Measurements from ENCODE around the gene NTSR2. TPM values are rescaled to one million over a fixed set of nuclear protein-coding genes. Genes with fewer than 3 reads are reported as not detected.
"Not testable (repeated sequence)": the region's sequence is repeated elsewhere in the genome, so short reads cannot be mapped to it uniquely, and the experiment has no call there.

NTSR2 gene
- total RNA-seq, 4 donors from 2014 or later = not detected

GRCh38 chr2:11665510-11666362 is 4.3 kb downstream of the NTSR2 start:
- peak in 1 of 2 donors; percentile 55 for DNase-seq (ENCODE audit: low spot score in 2 of 2)
- no peak overlapping the region for H3K27ac ChIP-seq
- no peak overlapping the region for H3K4me3 ChIP-seq
- WGBS = 85% methylated on average over 8 of the region's 10 CpGs
- H3K27me3 ChIP-seq = peaks cover 31% of the 10 kb centered on the region
- no peaks in the 10 kb centered on the region for H3K36me3 ChIP-seq
- H3K9me3 ChIP-seq = no peaks in the 10 kb centered on the region
- H3K4me1 ChIP-seq = peaks cover 11% of the 10 kb centered on the region
- TF ChIP-seq CTCF (IDR thresholded peaks at IDR 0.05) (no peak), POLR2A (IDR thresholded peaks at IDR 0.05) (no peak)

GRCh38 chr2:11665028-11665427 is 5.0 kb downstream of the NTSR2 start:
- H3K27me3 ChIP-seq = peaks cover 32% of the 10 kb centered on the region
- no peak overlapping the region for H3K4me3 ChIP-seq
- no peaks in the 10 kb centered on the region for H3K9me3 ChIP-seq
- no peaks in the 10 kb centered on the region for H3K36me3 ChIP-seq
- DNase-seq (ENCODE audit: low spot score in 2 of 2) = peak in 1 of 2 donors; percentile 38
- H3K27ac ChIP-seq = no peak overlapping the region
- peaks cover 7% of the 10 kb centered on the region for H3K4me1 ChIP-seq
- TF ChIP-seq EP300 (IDR thresholded peaks at IDR 0.05) (no peak), POLR2AphosphoS5 (IDR thresholded peaks at IDR 0.05) (no peak), POLR2A (IDR thresholded peaks at IDR 0.05) (no peak), CTCF (IDR thresholded peaks at IDR 0.05) (no peak)
- 84% methylated on average over 11 of the region's 11 CpGs for WGBS

- Histone ChIP-seq H3K9me3 (no peaks in the 10 kb centered on the region), H3K27ac (no peak overlapping the region), H3K27me3 (peaks cover 29% of the 10 kb centered on the region), H3K4me3 (no peak overlapping the region), H3K4me1 (no peaks in the 10 kb centered on the region), H3K36me3 (no peaks in the 10 kb centered on the region)
- DNase-seq (ENCODE audit: low spot score in 2 of 2) = no peak
- TF ChIP-seq POLR2A (IDR thresholded peaks at IDR 0.05) (no peak), EP300 (IDR thresholded peaks at IDR 0.05) (no peak), POLR2AphosphoS5 (IDR thresholded peaks at IDR 0.05) (no peak)
- WGBS = 75% methylated on average over 2 of the region's 2 CpGs
Measured at GRCh38 chr2:11663427-11663826, 6.6 kb downstream of the NTSR2 start.

DNA sequence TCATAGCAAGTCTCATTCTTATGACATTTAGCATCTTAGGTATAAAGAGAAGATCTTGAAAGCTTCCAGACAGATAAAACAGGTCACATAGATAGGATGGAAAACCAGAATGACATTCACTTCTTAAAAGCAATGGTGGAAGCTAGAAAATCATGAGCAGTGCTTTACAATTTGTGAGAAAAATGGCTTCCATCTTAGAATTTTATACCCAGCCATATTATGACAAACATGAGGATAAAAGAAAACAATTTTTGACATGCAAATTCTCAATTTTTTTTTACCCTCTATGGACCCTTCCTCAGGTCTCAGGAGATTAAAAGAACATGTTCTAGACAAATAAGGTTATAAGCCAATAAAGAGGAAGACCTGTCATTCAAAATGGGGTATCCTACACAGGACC is 7.1 kb downstream of the NTSR2 start:
- no peak for TF ChIP-seq EP300 (IDR thresholded peaks at IDR 0.05)
- no peak for TF ChIP-seq CTCF (IDR thresholded peaks at IDR 0.05)
- no peak for TF ChIP-seq POLR2A (IDR thresholded peaks at IDR 0.05)
- TF ChIP-seq POLR2AphosphoS5 (IDR thresholded peaks at IDR 0.05) = no peak
- peaks cover 25% of the 10 kb centered on the region for H3K27me3 ChIP-seq
- no peak overlapping the region for H3K4me3 ChIP-seq
- H3K36me3 ChIP-seq = no peaks in the 10 kb centered on the region
- no peaks in the 10 kb centered on the region for H3K9me3 ChIP-seq
- no peak overlapping the region for H3K27ac ChIP-seq
- H3K4me1 ChIP-seq = no peaks in the 10 kb centered on the region
- no peak for DNase-seq (ENCODE audit: low spot score in 2 of 2)

- no peak overlapping the region for H3K27ac ChIP-seq
- H3K36me3 ChIP-seq = no peaks in the 10 kb centered on the region
- DNase-seq (ENCODE audit: low spot score in 2 of 2) = peak in 1 of 2 donors; percentile 64
- H3K9me3 ChIP-seq = no peaks in the 10 kb centered on the region
- H3K4me3 ChIP-seq = no peak overlapping the region
- peaks cover 31% of the 10 kb centered on the region for H3K27me3 ChIP-seq
- TF ChIP-seq POLR2A (IDR thresholded peaks at IDR 0.05) (no peak), CTCF (IDR thresholded peaks at IDR 0.05) (no peak), EP300 (IDR thresholded peaks at IDR 0.05) (no peak), POLR2AphosphoS5 (IDR thresholded peaks at IDR 0.05) (no peak)
- no peaks in the 10 kb centered on the region for H3K4me1 ChIP-seq
- WGBS = 89% methylated on average over 18 of the region's 18 CpGs
Measured at GRCh38 chr2:11661891-11662435, 8.0 kb downstream of the NTSR2 start.

- peaks cover 31% of the 10 kb centered on the region for H3K27me3 ChIP-seq
- 94% methylated on average over 2 of the region's 2 CpGs for WGBS
- not testable (repeated sequence) for H3K4me3 ChIP-seq, H3K27ac ChIP-seq, H3K36me3 ChIP-seq, H3K9me3 ChIP-seq, H3K4me1 ChIP-seq
- peak in 1 of 2 donors; percentile 53 for DNase-seq (ENCODE audit: low spot score in 2 of 2)
Measured at GRCh38 chr2:11660396-11660795, 9.6 kb downstream of the NTSR2 start.

All from suprapubic skin (tissue), 4 donors.